GM12892 (cell line): Measurements from ENCODE around the gene CXCL16.

ENCODE experiments used
- POLR2A ChIP-seq: IDR thresholded peaks from 2 replicates; pipeline ENCODE4 v1.6.1; 2011; ENCODE audit warnings: low read depth, low read length, control low read depth
- POLR2AphosphoS5 ChIP-seq: IDR thresholded peaks from 2 replicates; pipeline ENCODE4 v1.6.1; 2011; ENCODE audit warnings: low read depth, low read length, control low read depth

GRCh38 chr17:4733073-4733531 is 6.6 kb downstream of the CXCL16 start:
- TF ChIP-seq POLR2A (no peak), POLR2AphosphoS5 (no peak)
